Heart left ventricle (tissue), 16 donors: ENCODE results near the gene PRPF18. TPM values are rescaled to one million over a fixed set of nuclear protein-coding genes. Genes with fewer than 3 reads are reported as not detected.
"Not testable (repeated sequence)": the region's sequence is repeated elsewhere in the genome, so short reads cannot be mapped to it uniquely, and the experiment has no call there.

Source experiments
- ATAC-seq, 4 donors: fragments of 200-7000 bp; cut with Tn5 transposase; one replicate each; pipeline ENCODE4 v1.9.1; 2020 to 2022; ENCODE audit warnings: moderate library complexity in 4 of 4, mild to moderate bottlenecking in 3 of 4, moderate number of reproducible peaks in 1 of 4
- DNase-seq, 5 donors: peaks; one replicate each; pipeline ENCODE4 v3.0.0-alpha.2; 2020
- H3K27ac ChIP-seq, 12 donors: fragments of 200-600 bp; sonication (generic) in 4 of 12; one replicate each; pipeline versions ENCODE4 v1.5.0 to v1.8.0; 2016 to 2022; ENCODE audit warnings: mild to moderate bottlenecking in 2 of 12
- H3K27me3 ChIP-seq, 9 donors: fragments of 200-600 bp; sonication (generic) in 2 of 9; one replicate each; pipeline versions ENCODE4 v1.5.1 to v1.8.0; 2016 to 2022; ENCODE audit warnings: mild to moderate bottlenecking in 3 of 9
- H3K36me3 ChIP-seq, 9 donors: fragments of 200-600 bp; sonication (generic) in 2 of 9; one replicate each; pipeline versions ENCODE4 v1.5.0 to v1.8.0; 2018 to 2022; ENCODE audit warnings: mild to moderate bottlenecking in 2 of 9
- H3K4me1 ChIP-seq, 12 donors: fragments of 200-600 bp; sonication (generic) in 4 of 12; one replicate each; pipeline versions ENCODE4 v1.5.0 to v1.8.0; 2016 to 2022; ENCODE audit warnings: mild to moderate bottlenecking in 3 of 12
- H3K4me3 ChIP-seq, 12 donors: fragments of 200-600 bp; sonication (generic) in 4 of 12; one replicate each; pipeline versions ENCODE4 v1.5.0 to v1.8.0; 2017 to 2022; ENCODE audit warnings: mild to moderate bottlenecking in 9 of 12, moderate library complexity in 4 of 12
- H3K9me3 ChIP-seq, 12 donors: fragments of 200-600 bp; sonication (generic) in 4 of 12; one replicate each; pipeline versions ENCODE4 v1.5.0 to v1.8.0; 2016 to 2022; ENCODE audit warnings: mild to moderate bottlenecking in 1 of 12
- CTCF ChIP-seq, 12 donors: fragments of 200-600 bp; sonication (generic) in 4 of 12; IDR thresholded peaks; one replicate each; pipeline versions ENCODE4 v1.5.0 to v1.8.0; 2018 to 2022; ENCODE audit warnings: antibody characterized with exemption in 12 of 12, mild to moderate bottlenecking in 5 of 12
- POLR2A ChIP-seq, 2 donors: fragments of 450-650 bp; IDR thresholded peaks; one replicate each; pipeline ENCODE4 v1.6.1; 2017; ENCODE audit warnings: antibody characterized with exemption in 2 of 2, mild to moderate bottlenecking in 2 of 2, moderate library complexity in 2 of 2
- WGBS, 4 donors: extraction: QIAGEN DNeasy Blood & Tissue Kit in 2 of 4; methylation state at CpG; one replicate each; pipeline versions ENCODE4 v1.1.5 to v1.1.7; 2013 to 2018; 5-methylcytosine and 5-hydroxymethylcytosine counted together
- intact Hi-C, 10 donors: fragments of 100-400 bp; cut with DNase I; formaldehyde crosslinking; loops; one replicate each; pipeline versions ENCODE4 v1.11.1 to v1.14.2; 2022
- long read RNA-seq, 3 donors: library from polyadenylated mRNA; unstranded; transcript quantifications; one replicate each; pipeline ENCODE4 v2.0.0, GENCODE V29; 2020 to 2021
- polyA plus RNA-seq, 2 donors: library from polyadenylated mRNA; stranded (reverse); fragments of 200-250 nt; gene quantifications; one replicate each; pipeline ENCODE4 v1.2.3, GENCODE V29; 2013
- total RNA-seq, 9 donors: library from RNA; depleted of rRNA in 2 of 9; stranded (reverse); fragments of >200 nt in 2 of 9; fragmentation: NEBNext Ultra II Directional in 3 of 9; extraction: Animal tissue kit (Norgen Biotek cat#: 25700) in 3 of 9; gene quantifications; one replicate each; pipeline versions ENCODE4 v1.1.0 to v1.2.4, GENCODE V29; 2016 to 2023
- donor health status: ischemic (EF 13 %, LVEDD 7.1; RV severe dilation, severe dysfunction).
- donor health status: healthy with polysubstance abuse.
- donor health status: DM: no; HTN: yes; CAD: no.
- donor health status: DM: no; HTN: no; CAD: no.
- donor health status: ischemic (EF 25% LVEDD 6.9; RV normal size, moderate dysfunction).
- donor health status: ischemic (EF 25% LVEDD 5.7; RV mildly dilated, moderate dysfunction).
- donor health status: healthy.
- donor health status: DM: yes; HTN: yes; CAD: no.
- donor health status: ischemic (EF 35%, LVEDD 5.7; RV mildly dilated, moderate dysfunction).
- donor health status: nonischemic (EF 11% LVEDD 7.7; RV severe dilation, severe dysfunction).
- donor health status: DM: yes; HTN: yes; CAD: no.
- donor health status: PGD.
- donor health status: ischemic (EF 29% LVEDD 5.4; RV normal size, mild dysfunction).
- donor health status: nonischemic (EF 23%, LVEDD 6.1; RV moderate dilation, normal function).

PRPF18 gene
- total RNA-seq (10 to 100 TPM; 12.3 to 16.3 (median 14.7) TPM), polyA plus RNA-seq (10 to 100 TPM in 1 of 2 donors, 1 to 10 TPM in 1; 8.9 to 19.1 TPM)
- long read RNA-seq, donor 1, transcript PRPF18-202 (10 exons, 1,717 nt): major isoform, 11 of 15 reads
- long read RNA-seq, donor 1, partial matches to known transcripts: 1 of 15 reads
- long read RNA-seq, donor 1, other reads (novel, unspliced or antisense): 3 of 15 reads
- long read RNA-seq, donor 2, transcript PRPF18-202 (10 exons, 1,717 nt): major isoform, 41 of 49 reads
- long read RNA-seq, donor 2, partial matches to known transcripts: 1 of 49 reads
- long read RNA-seq, donor 2, other reads (novel, unspliced or antisense): 7 of 49 reads
- long read RNA-seq, donor 3, transcript PRPF18-202 (10 exons, 1,717 nt): major isoform, 6 of 8 reads
- long read RNA-seq, donor 3, partial matches to known transcripts: 0 of 8 reads
- long read RNA-seq, donor 3, other reads (novel, unspliced or antisense): 2 of 8 reads

GRCh38 chr10:13586676-13587355, at the start of gene PRPF18:
Gene PRPF18 (plus strand): TSS chr10:13586965. CDS start chr10:13587087, 122 bp downstream.
- ATAC-seq: peak; percentile 97 to 100 (median 100)
- intact Hi-C loops: loop anchor here in 5 of 10 donors (2.0 to 10.0 kb wide), 3 partner anchors 212 to 215 kb away; no protein-coding TSS in a partner anchor
- H3K27me3 ChIP-seq: peaks cover 0 to 32% (median 4%) of the 10 kb centered on the region in 9 donors
- H3K4me1 ChIP-seq: peaks cover 0 to 22% (median 11%) of the 10 kb centered on the region in 12 donors
- peak within 1 kb of the TSS in 8 of 12 donors; percentile 22 to 76 (median 58) for H3K27ac ChIP-seq
- H3K36me3 ChIP-seq: peaks cover 0 to 10% (median 0%) of the 10 kb centered on the region in 9 donors
- H3K9me3 ChIP-seq: no peaks in the 10 kb centered on the region
- H3K4me3 ChIP-seq: peak within 1 kb of the TSS; percentile 51 to 95 (median 78)
- peak; percentile 91 to 95 (median 95) for DNase-seq
- 0 to 1% (median 1%) methylated on average over 38 of the region's 38 CpGs for WGBS, 4 donors
- peak in 1 of 2 donors; percentile 42 for TF ChIP-seq POLR2A (IDR thresholded peaks at IDR 0.05)
- TF ChIP-seq CTCF (IDR thresholded peaks at IDR 0.05): peak; percentile 86 to 100 (median 98)

GRCh38 chr10:13537985-13538384, 48.8 kb upstream of the PRPF18 start:
- not testable (repeated sequence) for H3K36me3 ChIP-seq, H3K27ac ChIP-seq, H3K4me3 ChIP-seq, H3K4me1 ChIP-seq, H3K9me3 ChIP-seq, DNase-seq, ATAC-seq
- intact Hi-C loops: loop anchor here in 5 of 10 donors (2.0 to 10.0 kb wide), 4 partner anchors 163 to 373 kb away; partner anchors contain the start of gene MCM10 (in 1 of the 5)
- WGBS, 4 donors: 48 to 58% (median 56%) methylated on average over 9 of the region's 9 CpGs
- peaks cover 0 to 30% (median 6%) of the 10 kb centered on the region in 9 donors for H3K27me3 ChIP-seq

- Histone ChIP-seq H3K27me3 (peaks cover 0 to 55% (median 6%) of the 10 kb centered on the region in 9 donors), H3K4me3 (no peak overlapping the region), H3K27ac (no peak overlapping the region), H3K9me3 (no peaks in the 10 kb centered on the region), H3K36me3 (no peaks in the 10 kb centered on the region), H3K4me1 (no peaks in the 10 kb centered on the region)
- intact Hi-C loops: loop anchor here in 1 of 10 donors (5.0 kb wide), 1 partner anchor 175 kb away; no protein-coding TSS in a partner anchor
- TF ChIP-seq CTCF (IDR thresholded peaks at IDR 0.05) (no peak), POLR2A (IDR thresholded peaks at IDR 0.05) (no peak)
- DNase-seq (no peak), ATAC-seq (no peak)
- 82 to 91% (median 90%) methylated on average over 5 of the region's 5 CpGs for WGBS, 4 donors
These were observed 44.2 kb upstream of the PRPF18 start for GRCh38 chr10:13542533-13542932.

GRCh38 chr10:13550802-13551201, 36.0 kb upstream of the PRPF18 start:
- Histone ChIP-seq H3K27me3 (peaks cover 0 to 14% (median 0%) of the 10 kb centered on the region in 9 donors), H3K27ac (no peak overlapping the region), H3K4me1 (no peaks in the 10 kb centered on the region), H3K36me3 (no peaks in the 10 kb centered on the region), H3K9me3 (peaks cover 0 to 25% (median 6%) of the 10 kb centered on the region in 12 donors), H3K4me3 (no peak overlapping the region)
- TF ChIP-seq POLR2A (IDR thresholded peaks at IDR 0.05) (no peak), CTCF (IDR thresholded peaks at IDR 0.05) (no peak)
- intact Hi-C loops: no loop called here
- ATAC-seq: no peak
- no peak for DNase-seq
- 61 to 75% (median 73%) methylated on average over 2 of the region's 2 CpGs for WGBS, 4 donors
